GM21723 (cell line): ENCODE data around the gene NAA40.
"Not testable (repeated sequence)": the region's sequence is repeated elsewhere in the genome, so short reads cannot be mapped to it uniquely, and the experiment has no call there.

ENCODE experiments used
- ATAC-seq: cut with Tn5 transposase; IDR thresholded peaks from one replicate; pipeline ENCODE4 v1.9.1; 2021; ENCODE audit warnings: mild to moderate bottlenecking, moderate library complexity; ENCODE audit not compliant: unreplicated experiment

Gene NAA40

DNA sequence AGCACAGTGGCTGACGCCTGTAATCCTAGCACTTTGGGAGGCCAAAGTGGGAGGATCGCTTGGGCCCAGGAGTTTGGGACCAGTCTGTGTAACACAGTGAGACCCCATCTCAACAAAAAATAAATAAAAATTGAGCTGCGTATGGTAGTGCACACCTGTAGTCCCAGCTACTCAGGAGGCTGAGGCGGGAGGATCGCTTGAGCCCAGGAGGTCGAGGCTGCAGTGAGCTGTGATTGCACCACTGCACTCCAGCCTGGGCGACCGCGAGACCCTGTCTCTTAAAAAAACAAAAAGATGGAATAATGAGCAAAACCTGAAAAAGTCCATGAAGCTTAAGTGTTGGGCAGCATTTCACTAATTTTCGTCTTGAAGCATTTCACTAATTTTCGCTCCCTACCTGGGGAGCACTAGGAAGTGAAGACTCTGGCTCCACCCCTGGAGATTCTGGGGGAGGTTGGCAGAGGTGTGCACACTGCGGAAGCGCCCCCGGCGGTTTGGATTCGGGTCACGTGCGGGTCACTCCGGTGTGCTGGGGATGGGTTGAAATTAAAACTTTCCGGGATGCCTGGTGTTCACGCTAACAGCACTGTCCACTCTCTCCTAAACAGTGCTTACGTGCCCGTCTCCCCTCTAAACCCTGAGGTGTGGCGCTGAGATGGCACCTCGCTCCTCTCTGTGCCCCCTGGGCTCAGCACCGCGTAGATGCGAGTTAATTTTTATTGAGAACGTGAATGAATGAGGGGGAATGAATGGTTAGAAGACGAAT is 906 bp upstream of the NAA40 start:
- peak; percentile 18 for ATAC-seq

- ATAC-seq: no peak
Measured at GRCh38 chr11:63939397-63939891, 642 bp downstream of the NAA40 start.

DNA sequence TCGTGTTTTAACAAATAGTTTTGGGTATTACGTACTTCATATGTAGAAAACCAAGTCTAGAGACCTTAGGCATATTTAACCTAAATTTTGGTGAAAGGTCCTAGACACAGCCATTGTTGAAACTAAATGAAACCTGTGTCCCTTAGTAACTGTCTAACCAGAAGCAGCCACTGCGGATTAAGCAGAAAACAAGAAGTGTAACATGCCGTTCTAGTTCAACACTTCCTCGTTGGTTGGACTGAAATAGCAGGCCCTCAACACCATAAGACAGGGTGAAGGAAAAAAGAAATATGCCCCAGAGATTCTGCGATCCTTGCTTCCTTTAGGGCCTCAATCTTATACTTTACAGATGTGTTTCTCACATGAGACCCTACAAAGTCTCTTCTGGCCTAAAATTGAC is 2.0 kb downstream of the NAA40 start:
- ATAC-seq: no peak

- no peak for ATAC-seq
Measured at GRCh38 chr11:63941901-63942300, 3.1 kb downstream of the NAA40 start.

- ATAC-seq: no peak
Measured at GRCh38 chr11:63942803-63943202, 4.0 kb downstream of the NAA40 start.

DNA sequence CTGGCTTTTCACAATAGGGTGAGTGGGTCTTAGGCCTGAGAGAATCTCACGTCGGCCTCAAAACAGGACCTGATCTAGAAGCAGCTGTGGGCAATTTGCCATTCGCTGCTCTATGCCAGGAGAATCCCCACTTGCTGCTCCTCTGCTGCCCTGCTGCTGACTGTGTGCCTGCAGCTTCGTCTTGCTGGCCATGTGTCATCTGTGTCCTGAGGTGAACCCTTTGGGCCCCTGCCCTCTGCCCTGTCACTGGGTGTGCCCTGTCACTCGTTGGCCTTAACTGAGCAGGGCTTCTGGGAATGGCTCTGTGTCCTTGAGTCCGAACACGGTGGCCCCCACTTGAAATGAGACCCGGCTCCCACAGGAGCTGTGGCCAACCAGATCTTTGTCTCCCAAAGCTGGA is 6.2 kb downstream of the NAA40 start:
- no peak for ATAC-seq

DNA sequence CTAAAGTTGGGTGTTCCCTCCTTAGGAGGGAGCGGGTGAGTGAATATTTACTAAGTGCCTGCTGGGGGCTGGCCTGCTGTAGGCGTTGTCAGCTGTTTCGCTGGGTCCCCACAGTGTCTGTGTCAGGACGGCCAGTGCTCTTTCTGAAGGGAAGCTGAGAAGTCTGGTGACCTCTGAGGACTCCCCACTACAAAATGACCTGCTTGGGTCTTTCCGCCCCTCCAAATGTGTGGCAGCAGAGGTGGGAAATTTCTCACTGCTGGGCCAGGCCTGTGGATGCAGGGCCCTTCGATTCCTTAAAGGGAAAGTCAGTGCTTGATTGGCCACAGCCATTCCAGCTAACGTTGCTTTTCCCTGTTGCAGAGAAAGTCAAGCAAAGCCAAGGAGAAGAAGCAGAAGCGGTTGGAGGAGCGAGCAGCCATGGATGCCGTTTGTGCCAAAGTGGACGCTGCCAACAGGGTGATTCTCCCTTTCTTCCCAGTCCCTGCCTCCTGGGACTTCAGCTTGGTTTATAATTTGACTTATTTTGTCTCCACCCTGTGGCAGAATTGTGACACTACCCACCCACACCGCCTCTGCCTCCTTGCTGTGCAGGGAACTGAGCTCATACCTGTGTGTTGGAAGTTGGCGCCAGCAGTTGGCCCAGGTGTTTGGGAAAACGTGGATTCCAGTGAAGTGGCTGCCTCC is 6.8 kb downstream of the NAA40 start:
- ATAC-seq: no peak

GRCh38 chr11:63951779-63952536 is 13.2 kb downstream of the NAA40 start:
- no peak for ATAC-seq

DNA sequence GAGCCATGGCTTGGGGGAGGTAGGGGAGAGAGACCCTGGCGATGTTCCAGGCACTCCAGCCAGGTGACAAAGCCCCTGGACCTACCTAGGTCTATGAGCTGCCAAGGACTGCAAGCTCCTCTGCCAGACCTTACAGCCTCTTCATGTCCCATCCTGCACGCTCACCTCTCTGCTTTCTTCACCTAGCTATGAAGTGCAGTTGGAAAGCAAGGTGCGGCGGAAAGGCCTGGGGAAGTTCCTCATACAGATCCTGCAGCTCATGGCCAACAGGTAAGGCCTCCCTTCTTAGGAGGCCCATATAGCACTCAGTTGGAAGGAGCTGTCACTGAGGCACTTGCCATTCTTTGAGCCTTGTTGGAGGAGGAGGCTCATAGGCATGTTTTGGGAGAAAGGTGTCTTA is 13.8 kb downstream of the NAA40 start:
- ATAC-seq: no peak

GRCh38 chr11:63958008-63958407 is 19.2 kb downstream of the NAA40 start:
- no peak for ATAC-seq

DNA sequence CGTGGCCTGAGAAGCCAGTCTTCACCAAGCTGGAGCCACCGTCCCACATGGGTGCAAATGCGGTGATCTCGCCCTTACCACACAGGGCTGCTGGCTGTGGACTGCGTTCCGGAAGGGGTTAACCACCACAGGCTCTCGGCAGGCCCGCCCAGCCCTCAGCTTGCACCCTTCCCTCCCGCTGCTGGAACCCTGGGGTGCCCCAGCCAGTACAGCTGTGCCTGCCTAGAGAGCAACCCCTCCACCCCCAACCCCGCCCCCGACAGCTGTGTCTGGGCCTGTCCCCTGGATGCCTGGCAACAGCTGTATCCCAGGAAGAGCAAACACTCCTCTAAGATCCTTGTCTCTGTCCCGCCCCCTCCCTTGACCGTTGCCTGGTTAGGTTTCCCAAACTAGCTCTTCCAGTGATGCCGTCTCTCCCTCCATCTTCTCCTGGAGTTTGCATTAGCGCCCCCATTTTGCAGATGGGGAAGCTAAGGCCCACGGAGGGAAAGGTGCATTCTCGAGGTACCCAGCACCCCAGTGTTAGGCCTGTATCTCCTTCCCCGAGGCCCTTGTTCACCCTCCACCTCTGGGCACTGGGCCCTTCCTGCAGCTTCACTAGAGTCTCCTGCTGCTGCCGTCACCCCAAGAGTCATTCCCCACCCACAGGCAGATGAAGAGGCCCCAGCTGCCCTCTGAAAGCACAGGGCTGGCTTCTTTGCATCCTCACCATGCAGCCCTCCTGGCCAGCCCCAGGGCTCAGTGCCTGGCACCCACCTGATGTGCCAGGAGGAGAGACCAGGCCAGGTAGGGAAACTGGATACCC is 23.0 kb downstream of the NAA40 start:
- no peak for ATAC-seq

- not testable (repeated sequence) for ATAC-seq
Measured at GRCh38 chr11:63963895-63964294, 25.1 kb downstream of the NAA40 start.

GRCh38 chr11:63966444-63966843 is 27.6 kb downstream of the NAA40 start:
- ATAC-seq: no peak

DNA sequence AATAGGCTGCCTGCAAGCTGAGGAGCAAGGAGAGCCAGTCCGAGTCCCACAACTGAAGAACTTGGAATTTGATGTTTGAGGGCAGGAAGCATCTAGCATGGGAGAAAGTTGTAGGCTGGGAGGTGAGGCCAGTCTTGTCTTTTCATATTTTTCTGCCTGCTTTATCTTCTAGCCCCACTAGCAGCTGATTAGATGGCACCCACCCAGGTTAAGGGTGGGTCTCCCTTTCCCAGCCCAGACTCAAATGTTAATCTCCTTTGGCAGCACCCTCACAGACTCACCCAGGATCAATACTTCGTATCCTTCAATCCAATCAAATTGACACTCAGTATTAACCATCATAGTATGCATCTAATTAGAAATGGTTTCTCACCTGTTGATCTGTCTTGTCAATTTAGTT is 30.7 kb downstream of the NAA40 start:
- no peak for ATAC-seq

DNA sequence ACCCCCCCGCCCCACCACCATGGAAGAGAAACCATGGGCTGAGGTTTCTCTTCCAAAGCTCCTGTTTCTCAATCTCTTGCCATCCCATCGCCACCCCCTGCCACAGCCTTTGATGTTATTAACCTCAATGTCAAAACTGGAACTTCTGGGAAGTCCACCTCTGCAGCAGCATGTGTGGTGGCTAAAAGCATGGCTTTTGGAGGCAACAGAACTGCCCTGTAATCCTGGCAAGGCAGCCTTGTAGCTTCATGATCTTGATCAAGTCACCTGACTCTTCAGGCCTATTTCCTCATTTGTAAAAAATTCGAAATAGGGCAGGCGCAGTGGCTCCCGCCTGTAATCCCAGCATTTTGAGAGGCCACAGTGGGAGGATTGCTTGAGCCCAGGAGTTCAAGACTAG is 32.1 kb downstream of the NAA40 start:
- no peak for ATAC-seq

- ATAC-seq: not testable (repeated sequence)
Measured at GRCh38 chr11:63973912-63974258, 35.1 kb downstream of the NAA40 start.

GRCh38 chr11:63974259-63975143 is 35.7 kb downstream of the NAA40 start, which contains the start of gene COX8A:
Gene COX8A, plus strand, starts transcription at chr11:63974620. Its CDS starts 61 bp downstream, at chr11:63974681.
- peak; percentile 96 for ATAC-seq

- ATAC-seq: no peak
Measured at GRCh38 chr11:63978551-63979239, 39.9 kb downstream of the NAA40 start.

DNA sequence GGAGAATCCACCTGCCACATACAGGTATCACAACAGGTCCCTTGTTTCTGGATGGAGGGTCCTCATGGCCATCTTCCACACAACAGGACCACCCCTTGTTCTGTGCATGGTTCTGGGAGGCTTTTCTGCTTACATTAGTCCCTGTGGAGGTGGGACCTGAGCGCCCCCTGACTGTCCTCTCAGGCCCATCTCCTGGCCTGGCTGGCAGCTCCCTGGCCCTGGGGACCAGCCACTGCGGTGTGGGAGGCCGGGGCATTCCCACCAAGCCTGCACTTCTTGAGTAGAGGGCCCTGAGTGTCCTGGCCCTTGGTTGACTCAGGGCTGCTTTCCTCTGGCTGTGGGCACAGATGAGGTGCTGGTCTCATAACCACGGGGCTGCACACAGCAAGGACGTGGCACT is 40.6 kb downstream of the NAA40 start:
- no peak for ATAC-seq
